HepG2 (cell line): ENCODE data around the gene PRKAR2A. TPM values are rescaled to one million over a fixed set of nuclear protein-coding genes. Genes with fewer than 3 reads are reported as not detected.

Source experiments
- GPN1 ChIP-seq: sonication (generic); formaldehyde crosslinking; IDR thresholded peaks from 2 replicates; pipeline ENCODE4 v1.5.1; 2020; ENCODE audit warnings: missing genetic modification reagents, borderline replicate concordance
- PAF1 ChIP-seq: IDR thresholded peaks from 2 replicates; pipeline ENCODE4 v1.6.1; 2016; ENCODE audit warnings: missing genetic modification reagents, missing compliant biosample characterization
- ZNF460 ChIP-seq: sonication (generic); formaldehyde crosslinking; IDR thresholded peaks from 2 replicates; pipeline ENCODE4 v1.5.1; 2020; ENCODE audit warnings: missing genetic modification reagents, mild to moderate bottlenecking, borderline replicate concordance
- ZNF556 ChIP-seq: sonication (generic); formaldehyde crosslinking; IDR thresholded peaks from 2 replicates; pipeline ENCODE4 v1.4.0; 2020; ENCODE audit warnings: mild to moderate bottlenecking, missing genetic modification reagents, borderline replicate concordance
- ZNF776 ChIP-seq: sonication (generic); formaldehyde crosslinking; IDR thresholded peaks from 2 replicates; pipeline ENCODE4 v1.4.0; 2020; ENCODE audit warnings: mild to moderate bottlenecking, missing genetic modification reagents
- polyA plus RNA-seq, 8 experiments: library from polyadenylated mRNA; depleted of rRNA in 3 of 8; stranded (reverse) in 7 of 8; unstranded in 1 of 8; fragments of >200 nt; fragmentation: Illumina TruSeq in 4 of 8; extraction: Trizol in 4 of 8; gene quantifications; 2 replicates each; pipeline versions ENCODE4 v1.2.1 to v1.2.3, GENCODE V29; 2011 to 2016; ENCODE audit warnings: low read depth in 4 of 8, missing spikeins in 1 of 8, mixed read lengths in 1 of 8; ENCODE audit not compliant: insufficient read depth in 1 of 8
- total RNA-seq, 5 experiments: library from RNA; depleted of rRNA; stranded (reverse); fragments of >200 nt; fragmentation: Illumina TruSeq; extraction: Trizol; gene quantifications; 2 replicates each; pipeline ENCODE4 v1.2.3, GENCODE V29; 2016; ENCODE audit warnings: low read depth in 1 of 5
- TF ChIP-seq, protein P1 (sequence below): sonication (generic); formaldehyde crosslinking; IDR thresholded peaks from 2 replicates; pipeline ENCODE4 v1.4.0; 2020; ENCODE audit warnings: missing genetic modification reagents, borderline replicate concordance
- TF ChIP-seq, protein P2 (sequence below): sonication (generic); formaldehyde crosslinking; IDR thresholded peaks from 2 replicates; pipeline ENCODE4 v1.4.0; 2020; ENCODE audit warnings: missing genetic modification reagents, borderline replicate concordance
- TF ChIP-seq, protein P3 (sequence below): sonication (generic); formaldehyde crosslinking; IDR thresholded peaks from one replicate; pipeline ENCODE4 v1.5.1; 2020; ENCODE audit warnings: mild to moderate bottlenecking, missing genetic modification reagents; ENCODE audit errors: not compliant biosample characterization
- TF ChIP-seq, protein P4 (sequence below): IDR thresholded peaks from 2 replicates; pipeline ENCODE4 v1.4.0; 2020; ENCODE audit warnings: mild to moderate bottlenecking, missing genetic modification reagents

Gene PRKAR2A
- total and polyA plus RNA-seq, 2 of the 13 experiments (the other 11 are each of a cell fraction or from before 2014, with no cell fraction given) = 11.8 to 29.2 TPM

DNA sequence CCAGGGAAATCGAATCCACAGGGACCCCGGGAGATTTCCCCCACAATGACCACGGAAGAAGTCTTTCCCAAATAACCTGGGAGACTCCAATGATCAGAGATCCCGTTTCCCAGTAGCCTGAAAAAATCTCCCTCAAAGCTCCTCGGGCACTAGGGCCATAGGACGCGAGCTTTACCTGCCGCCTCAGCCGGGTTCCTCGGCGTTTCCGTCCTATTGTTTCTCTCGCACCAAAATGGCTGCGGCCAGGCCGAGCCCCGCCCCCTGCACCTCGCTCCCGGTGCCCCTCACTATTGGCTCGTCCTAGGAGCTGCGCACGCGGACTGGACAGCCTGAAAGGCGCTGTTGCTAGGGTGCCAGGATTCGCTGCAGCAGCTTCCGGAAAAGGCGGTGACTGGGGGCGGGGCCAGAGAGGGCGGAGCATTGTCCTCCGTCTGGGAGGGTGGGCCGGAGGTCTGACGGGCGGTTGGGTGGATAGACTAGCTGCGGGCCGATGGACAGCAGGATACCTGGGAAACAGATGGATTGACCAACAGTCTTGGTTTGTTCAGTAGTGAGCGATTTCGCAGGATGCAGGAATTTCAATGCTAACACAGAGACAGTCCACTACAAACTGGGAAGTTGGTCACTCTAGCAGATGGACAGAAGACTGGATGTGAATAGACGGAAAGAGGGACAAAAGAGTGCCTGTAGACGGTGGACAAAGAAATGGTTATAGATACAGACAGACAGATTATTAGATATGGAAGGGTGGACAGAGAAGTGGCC, 130.5 kb downstream of the PRKAR2A start, which contains the start of gene IP6K2 (continued):
- TF ChIP-seq, protein P1, sequence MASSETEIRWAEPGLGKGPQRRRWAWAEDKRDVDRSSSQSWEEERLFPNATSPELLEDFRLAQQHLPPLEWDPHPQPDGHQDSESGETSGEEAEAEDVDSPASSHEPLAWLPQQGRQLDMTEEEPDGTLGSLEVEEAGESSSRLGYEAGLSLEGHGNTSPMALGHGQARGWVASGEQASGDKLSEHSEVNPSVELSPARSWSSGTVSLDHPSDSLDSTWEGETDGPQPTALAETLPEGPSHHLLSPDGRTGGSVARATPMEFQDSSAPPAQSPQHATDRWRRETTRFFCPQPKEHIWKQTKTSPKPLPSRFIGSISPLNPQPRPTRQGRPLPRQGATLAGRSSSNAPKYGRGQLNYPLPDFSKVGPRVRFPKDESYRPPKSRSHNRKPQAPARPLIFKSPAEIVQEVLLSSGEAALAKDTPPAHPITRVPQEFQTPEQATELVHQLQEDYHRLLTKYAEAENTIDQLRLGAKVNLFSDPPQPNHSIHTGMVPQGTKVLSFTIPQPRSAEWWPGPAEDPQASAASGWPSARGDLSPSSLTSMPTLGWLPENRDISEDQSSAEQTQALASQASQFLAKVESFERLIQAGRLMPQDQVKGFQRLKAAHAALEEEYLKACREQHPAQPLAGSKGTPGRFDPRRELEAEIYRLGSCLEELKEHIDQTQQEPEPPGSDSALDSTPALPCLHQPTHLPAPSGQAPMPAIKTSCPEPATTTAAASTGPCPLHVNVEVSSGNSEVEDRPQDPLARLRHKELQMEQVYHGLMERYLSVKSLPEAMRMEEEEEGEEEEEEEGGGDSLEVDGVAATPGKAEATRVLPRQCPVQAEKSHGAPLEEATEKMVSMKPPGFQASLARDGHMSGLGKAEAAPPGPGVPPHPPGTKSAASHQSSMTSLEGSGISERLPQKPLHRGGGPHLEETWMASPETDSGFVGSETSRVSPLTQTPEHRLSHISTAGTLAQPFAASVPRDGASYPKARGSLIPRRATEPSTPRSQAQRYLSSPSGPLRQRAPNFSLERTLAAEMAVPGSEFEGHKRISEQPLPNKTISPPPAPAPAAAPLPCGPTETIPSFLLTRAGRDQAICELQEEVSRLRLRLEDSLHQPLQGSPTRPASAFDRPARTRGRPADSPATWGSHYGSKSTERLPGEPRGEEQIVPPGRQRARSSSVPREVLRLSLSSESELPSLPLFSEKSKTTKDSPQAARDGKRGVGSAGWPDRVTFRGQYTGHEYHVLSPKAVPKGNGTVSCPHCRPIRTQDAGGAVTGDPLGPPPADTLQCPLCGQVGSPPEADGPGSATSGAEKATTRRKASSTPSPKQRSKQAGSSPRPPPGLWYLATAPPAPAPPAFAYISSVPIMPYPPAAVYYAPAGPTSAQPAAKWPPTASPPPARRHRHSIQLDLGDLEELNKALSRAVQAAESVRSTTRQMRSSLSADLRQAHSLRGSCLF (CRISPR knock-in tag) = no peak
- TF ChIP-seq PAF1 (CRISPR knock-in tag) = no peak
- TF ChIP-seq, protein P2, sequence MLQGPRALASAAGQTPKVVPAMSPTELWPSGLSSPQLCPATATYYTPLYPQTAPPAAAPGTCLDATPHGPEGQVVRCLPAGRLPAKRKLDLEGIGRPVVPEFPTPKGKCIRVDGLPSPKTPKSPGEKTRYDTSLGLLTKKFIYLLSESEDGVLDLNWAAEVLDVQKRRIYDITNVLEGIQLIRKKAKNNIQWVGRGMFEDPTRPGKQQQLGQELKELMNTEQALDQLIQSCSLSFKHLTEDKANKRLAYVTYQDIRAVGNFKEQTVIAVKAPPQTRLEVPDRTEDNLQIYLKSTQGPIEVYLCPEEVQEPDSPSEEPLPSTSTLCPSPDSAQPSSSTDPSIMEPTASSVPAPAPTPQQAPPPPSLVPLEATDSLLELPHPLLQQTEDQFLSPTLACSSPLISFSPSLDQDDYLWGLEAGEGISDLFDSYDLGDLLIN (CRISPR knock-in tag) = no peak
- TF ChIP-seq, protein P3, sequence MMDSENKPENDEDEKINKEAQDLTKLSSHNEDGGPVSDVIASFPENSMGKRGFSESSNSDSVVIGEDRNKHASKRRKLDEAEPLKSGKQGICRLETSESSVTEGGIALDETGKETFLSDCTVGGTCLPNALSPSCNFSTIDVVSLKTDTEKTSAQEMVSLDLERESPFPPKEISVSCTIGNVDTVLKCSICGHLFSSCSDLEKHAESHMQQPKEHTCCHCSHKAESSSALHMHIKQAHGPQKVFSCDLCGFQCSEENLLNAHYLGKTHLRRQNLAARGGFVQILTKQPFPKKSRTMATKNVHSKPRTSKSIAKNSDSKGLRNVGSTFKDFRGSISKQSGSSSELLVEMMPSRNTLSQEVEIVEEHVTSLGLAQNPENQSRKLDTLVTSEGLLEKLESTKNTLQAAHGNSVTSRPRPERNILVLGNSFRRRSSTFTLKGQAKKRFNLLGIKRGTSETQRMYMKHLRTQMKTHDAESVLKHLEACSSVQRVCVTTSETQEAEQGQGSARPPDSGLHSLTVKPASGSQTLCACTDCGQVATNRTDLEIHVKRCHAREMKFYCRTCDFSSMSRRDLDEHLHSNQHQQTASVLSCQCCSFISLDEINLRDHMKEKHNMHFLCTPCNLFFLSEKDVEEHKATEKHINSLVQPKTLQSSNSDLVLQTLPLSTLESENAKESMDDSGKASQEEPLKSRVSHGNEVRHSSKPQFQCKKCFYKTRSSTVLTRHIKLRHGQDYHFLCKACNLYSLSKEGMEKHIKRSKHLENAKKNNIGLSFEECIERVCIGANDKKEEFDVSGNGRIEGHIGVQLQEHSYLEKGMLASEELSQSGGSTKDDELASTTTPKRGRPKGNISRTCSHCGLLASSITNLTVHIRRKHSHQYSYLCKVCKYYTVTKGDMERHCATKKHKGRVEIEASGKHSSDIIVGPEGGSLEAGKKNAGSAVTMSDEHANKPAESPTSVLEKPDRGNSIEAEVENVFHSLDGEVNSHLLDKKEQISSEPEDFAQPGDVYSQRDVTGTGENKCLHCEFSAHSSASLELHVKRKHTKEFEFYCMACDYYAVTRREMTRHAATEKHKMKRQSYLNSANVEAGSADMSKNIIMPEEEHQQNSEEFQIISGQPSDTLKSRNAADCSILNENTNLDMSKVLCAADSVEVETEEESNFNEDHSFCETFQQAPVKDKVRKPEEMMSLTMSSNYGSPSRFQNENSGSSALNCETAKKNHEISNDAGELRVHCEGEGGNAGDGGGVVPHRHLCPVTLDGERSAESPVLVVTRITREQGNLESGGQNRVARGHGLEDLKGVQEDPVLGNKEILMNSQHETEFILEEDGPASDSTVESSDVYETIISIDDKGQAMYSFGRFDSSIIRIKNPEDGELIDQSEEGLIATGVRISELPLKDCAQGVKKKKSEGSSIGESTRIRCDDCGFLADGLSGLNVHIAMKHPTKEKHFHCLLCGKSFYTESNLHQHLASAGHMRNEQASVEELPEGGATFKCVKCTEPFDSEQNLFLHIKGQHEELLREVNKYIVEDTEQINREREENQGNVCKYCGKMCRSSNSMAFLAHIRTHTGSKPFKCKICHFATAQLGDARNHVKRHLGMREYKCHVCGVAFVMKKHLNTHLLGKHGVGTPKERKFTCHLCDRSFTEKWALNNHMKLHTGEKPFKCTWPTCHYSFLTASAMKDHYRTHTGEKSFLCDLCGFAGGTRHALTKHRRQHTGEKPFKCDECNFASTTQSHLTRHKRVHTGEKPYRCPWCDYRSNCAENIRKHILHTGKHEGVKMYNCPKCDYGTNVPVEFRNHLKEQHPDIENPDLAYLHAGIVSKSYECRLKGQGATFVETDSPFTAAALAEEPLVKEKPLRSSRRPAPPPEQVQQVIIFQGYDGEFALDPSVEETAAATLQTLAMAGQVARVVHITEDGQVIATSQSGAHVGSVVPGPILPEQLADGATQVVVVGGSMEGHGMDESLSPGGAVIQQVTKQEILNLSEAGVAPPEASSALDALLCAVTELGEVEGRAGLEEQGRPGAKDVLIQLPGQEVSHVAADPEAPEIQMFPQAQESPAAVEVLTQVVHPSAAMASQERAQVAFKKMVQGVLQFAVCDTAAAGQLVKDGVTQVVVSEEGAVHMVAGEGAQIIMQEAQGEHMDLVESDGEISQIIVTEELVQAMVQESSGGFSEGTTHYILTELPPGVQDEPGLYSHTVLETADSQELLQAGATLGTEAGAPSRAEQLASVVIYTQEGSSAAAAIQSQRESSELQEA (CRISPR knock-in tag) = no peak
- no peak for TF ChIP-seq ZNF460 (CRISPR knock-in tag)
- no peak for TF ChIP-seq GPN1
- TF ChIP-seq ZNF556 (CRISPR knock-in tag) = no peak
- TF ChIP-seq, protein P4, sequence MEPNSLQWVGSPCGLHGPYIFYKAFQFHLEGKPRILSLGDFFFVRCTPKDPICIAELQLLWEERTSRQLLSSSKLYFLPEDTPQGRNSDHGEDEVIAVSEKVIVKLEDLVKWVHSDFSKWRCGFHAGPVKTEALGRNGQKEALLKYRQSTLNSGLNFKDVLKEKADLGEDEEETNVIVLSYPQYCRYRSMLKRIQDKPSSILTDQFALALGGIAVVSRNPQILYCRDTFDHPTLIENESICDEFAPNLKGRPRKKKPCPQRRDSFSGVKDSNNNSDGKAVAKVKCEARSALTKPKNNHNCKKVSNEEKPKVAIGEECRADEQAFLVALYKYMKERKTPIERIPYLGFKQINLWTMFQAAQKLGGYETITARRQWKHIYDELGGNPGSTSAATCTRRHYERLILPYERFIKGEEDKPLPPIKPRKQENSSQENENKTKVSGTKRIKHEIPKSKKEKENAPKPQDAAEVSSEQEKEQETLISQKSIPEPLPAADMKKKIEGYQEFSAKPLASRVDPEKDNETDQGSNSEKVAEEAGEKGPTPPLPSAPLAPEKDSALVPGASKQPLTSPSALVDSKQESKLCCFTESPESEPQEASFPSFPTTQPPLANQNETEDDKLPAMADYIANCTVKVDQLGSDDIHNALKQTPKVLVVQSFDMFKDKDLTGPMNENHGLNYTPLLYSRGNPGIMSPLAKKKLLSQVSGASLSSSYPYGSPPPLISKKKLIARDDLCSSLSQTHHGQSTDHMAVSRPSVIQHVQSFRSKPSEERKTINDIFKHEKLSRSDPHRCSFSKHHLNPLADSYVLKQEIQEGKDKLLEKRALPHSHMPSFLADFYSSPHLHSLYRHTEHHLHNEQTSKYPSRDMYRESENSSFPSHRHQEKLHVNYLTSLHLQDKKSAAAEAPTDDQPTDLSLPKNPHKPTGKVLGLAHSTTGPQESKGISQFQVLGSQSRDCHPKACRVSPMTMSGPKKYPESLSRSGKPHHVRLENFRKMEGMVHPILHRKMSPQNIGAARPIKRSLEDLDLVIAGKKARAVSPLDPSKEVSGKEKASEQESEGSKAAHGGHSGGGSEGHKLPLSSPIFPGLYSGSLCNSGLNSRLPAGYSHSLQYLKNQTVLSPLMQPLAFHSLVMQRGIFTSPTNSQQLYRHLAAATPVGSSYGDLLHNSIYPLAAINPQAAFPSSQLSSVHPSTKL (CRISPR knock-in tag) = 0 out of 2 replicates have a peak, but pooled peaks have one; percentile 15
- TF ChIP-seq ZNF776 (CRISPR knock-in tag) = no peak
